ENCODE measurements around the gene SACS.

GRCh38 chr13:23352161-23352560, 81.3 kb downstream of the SACS start:
- TF ChIP-seq, protein P1, sequence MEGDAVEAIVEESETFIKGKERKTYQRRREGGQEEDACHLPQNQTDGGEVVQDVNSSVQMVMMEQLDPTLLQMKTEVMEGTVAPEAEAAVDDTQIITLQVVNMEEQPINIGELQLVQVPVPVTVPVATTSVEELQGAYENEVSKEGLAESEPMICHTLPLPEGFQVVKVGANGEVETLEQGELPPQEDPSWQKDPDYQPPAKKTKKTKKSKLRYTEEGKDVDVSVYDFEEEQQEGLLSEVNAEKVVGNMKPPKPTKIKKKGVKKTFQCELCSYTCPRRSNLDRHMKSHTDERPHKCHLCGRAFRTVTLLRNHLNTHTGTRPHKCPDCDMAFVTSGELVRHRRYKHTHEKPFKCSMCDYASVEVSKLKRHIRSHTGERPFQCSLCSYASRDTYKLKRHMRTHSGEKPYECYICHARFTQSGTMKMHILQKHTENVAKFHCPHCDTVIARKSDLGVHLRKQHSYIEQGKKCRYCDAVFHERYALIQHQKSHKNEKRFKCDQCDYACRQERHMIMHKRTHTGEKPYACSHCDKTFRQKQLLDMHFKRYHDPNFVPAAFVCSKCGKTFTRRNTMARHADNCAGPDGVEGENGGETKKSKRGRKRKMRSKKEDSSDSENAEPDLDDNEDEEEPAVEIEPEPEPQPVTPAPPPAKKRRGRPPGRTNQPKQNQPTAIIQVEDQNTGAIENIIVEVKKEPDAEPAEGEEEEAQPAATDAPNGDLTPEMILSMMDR (IDR thresholded peaks at IDR 0.05), result no peak
- TF ChIP-seq POLR2A (IDR thresholded peaks at IDR 0.05), result no peak
